ENCODE data around the gene CAMSAP1. TPM values are rescaled to one million over a fixed set of nuclear protein-coding genes. Genes with fewer than 3 reads are reported as not detected.

The CAMSAP1 gene
- total RNA-seq, 1 experiment from 2014 or later, result 52.7 TPM

DNA sequence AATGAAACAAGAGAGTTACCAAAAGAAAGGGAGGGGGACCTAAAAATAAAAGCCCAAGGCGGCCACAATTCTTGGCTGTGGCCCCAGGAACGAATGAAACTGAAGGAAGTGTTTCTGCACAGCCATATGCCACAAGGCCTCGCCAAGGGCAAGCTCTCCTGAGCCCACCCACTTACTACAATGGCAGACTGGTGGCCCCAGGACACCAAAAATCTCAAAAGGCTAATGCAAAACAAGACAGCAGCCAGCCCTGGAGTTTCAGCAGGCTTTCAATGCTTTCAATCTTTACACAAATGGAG lies 4.0 kb downstream of the CAMSAP1 start:
- TF ChIP-seq CTCF (conservative IDR thresholded peaks at IDR 0.05), result no peak
- Mint-ChIP-seq H3K36me3 (ENCODE audit: insufficient read depth in 1 of 3, low read depth in 3 of 3) (peaks cover 29 to 46% (median 38%) of the 10 kb centered on the region in 3 experiments; a peak in 6 of 7 replicates), H3K4me1 (peaks cover 37 to 45% of the 10 kb centered on the region in 2 experiments), H3K4me3 (peak overlapping the region in 1 of 2 experiments; percentile 53; a peak in 2 of 5 replicates), H3K9me3 (peaks cover 9 to 20% of the 10 kb centered on the region in 2 experiments), H3K27ac (peak overlapping the region in 1 of 3 experiments; percentile 84; a peak in 2 of 7 replicates), H3K27me3 (ENCODE audit: low read depth) (peaks cover under 1% of the 10 kb centered on the region; the same call in 1 of the 2 replicates)
- Histone ChIP-seq H3K27me3 (ENCODE audit: insufficient read depth, low read length) (no peaks in the 10 kb centered on the region), H3K79me2 (ENCODE audit: insufficient read depth, low read length) (peaks cover 70% of the 10 kb centered on the region), H3K23me2 (ENCODE audit: insufficient read length, low read depth, low read length, poor library complexity, severe bottlenecking) (peaks cover 12% of the 10 kb centered on the region), H2BK12ac (ENCODE audit: insufficient read length, low read depth, low read length) (no peak overlapping the region), H4K91ac (ENCODE audit: insufficient read length, low read depth, low read length) (no peak overlapping the region), H4K8ac (replicated peaks; ENCODE audit: insufficient read length, low read depth, low read length) (no peak overlapping the region), H4K20me1 (ENCODE audit: control insufficient read depth, insufficient read depth, insufficient read length) (no peaks in the 10 kb centered on the region), H2BK20ac (ENCODE audit: low read depth, low read length, poor library complexity, severe bottlenecking) (no peak overlapping the region), H3K56ac (ENCODE audit: insufficient read length, low read depth, low read length) (no peak overlapping the region), H3K27ac (ENCODE audit: insufficient read length, low read depth, low read length) (no peak overlapping the region), H3K4me2 (ENCODE audit: insufficient read depth, insufficient read length, low read length) (no peak overlapping the region), H2AFZ (ENCODE audit: low read length) (no peak overlapping the region), H3K4ac (ENCODE audit: low read depth, low read length) (no peak overlapping the region), H3K18ac (ENCODE audit: insufficient read length, low read depth, low read length) (no peak overlapping the region), H2AK5ac (ENCODE audit: insufficient read length, low read length) (no peak overlapping the region), H2BK5ac (ENCODE audit: insufficient read length, low read length) (no peak overlapping the region), H2BK15ac (ENCODE audit: low read depth, low read length) (no peak overlapping the region), H3K79me1 (ENCODE audit: insufficient read depth, low read depth, low read length, poor library complexity, severe bottlenecking) (peaks cover 7% of the 10 kb centered on the region), H4K5ac (ENCODE audit: insufficient read length, low read depth, low read length) (no peak overlapping the region), H2BK120ac (ENCODE audit: low read depth, low read length, poor library complexity, severe bottlenecking) (no peak overlapping the region), H3K14ac (ENCODE audit: insufficient read depth, low read length) (no peak overlapping the region), H3K23ac (ENCODE audit: insufficient read length, low read depth, low read length) (no peak overlapping the region), H3T11ph (ENCODE audit: low read length) (no peak overlapping the region), H3K4me1 (ENCODE audit: insufficient read depth, low read length) (no peaks in the 10 kb centered on the region; the same call in 1 of the 2 replicates), H3K9ac (ENCODE audit: extremely low read depth, insufficient read length, low read length) (no peak overlapping the region), H3K9me3 (ENCODE audit: control insufficient read depth, low read depth, low read length) (no peaks in the 10 kb centered on the region)
- WGBS (ENCODE audit: extremely low coverage, insufficient read length, low lambda C conversion rate), result no CpG with 5 or more reads among the region's 3 CpGs
- DNase-seq, result no peak

All from H9 (cell line).